Lower leg skin (tissue), 4 donors: ENCODE results near the gene SKA2. TPM values are rescaled to one million over a fixed set of nuclear protein-coding genes. Genes with fewer than 3 reads are reported as not detected.
A peak's percentile ranks its signal among the peaks of the same experiment; 100 is the strongest.
"Not testable (repeated sequence)": the region's sequence is repeated elsewhere in the genome, so short reads cannot be mapped to it uniquely, and the experiment has no call there.

Experiments used
- DNase-seq, 2 donors: peaks; one replicate each; pipeline ENCODE4 v3.0.0-alpha.2; 2019; ENCODE audit warnings: low spot score in 2 of 2
- H3K4me3 ChIP-seq: fragments of 200-600 bp; sonication (generic); 2 replicates; pipeline ENCODE4 v1.5.1; 2017; ENCODE audit warnings: mild to moderate bottlenecking, low read depth; ENCODE audit not compliant: poor library complexity, severe bottlenecking
- CTCF ChIP-seq, 3 donors: fragments of 450-650 bp; IDR thresholded peaks; one replicate each; pipeline ENCODE4 v1.5.1; 2016; ENCODE audit warnings: antibody characterized with exemption in 3 of 3, mild to moderate bottlenecking in 3 of 3, moderate library complexity in 2 of 3
- POLR2A ChIP-seq, 2 donors: fragments of 450-650 bp; IDR thresholded peaks; one replicate each; pipeline ENCODE4 v1.6.1; 2016 to 2017; ENCODE audit warnings: antibody characterized with exemption in 2 of 2, mild to moderate bottlenecking in 1 of 2, moderate library complexity in 1 of 2
- WGBS, 2 donors: methylation state at CpG; one replicate each; pipeline ENCODE4 v1.1.5; 2018; 5-methylcytosine and 5-hydroxymethylcytosine counted together
- intact Hi-C: fragments of 100-400 bp; cut with DNase I; formaldehyde crosslinking; loops from one replicate; pipeline ENCODE4 v1.15.0; 2023; ENCODE audit warnings: low total_unique reads
- total RNA-seq, 4 donors: library from RNA; depleted of rRNA; stranded (reverse); fragments of >200 nt; gene quantifications; one replicate each; pipeline ENCODE4 v1.1.0, GENCODE V29; 2016

SKA2 gene
- total RNA-seq, 4 donors from 2014 or later = 8.9 to 21.2 (median 17.8) TPM

GRCh38 chr17:59186850-59187249, 31.9 kb upstream of the SKA2 start:
- peak in 1 of 2 donors; percentile 32 for DNase-seq
- WGBS, 2 donors = 95 to 99% methylated on average over 3 of the region's 3 CpGs
- H3K4me3 ChIP-seq = no peak overlapping the region
- TF ChIP-seq CTCF (IDR thresholded peaks at IDR 0.05) (no peak), POLR2A (IDR thresholded peaks at IDR 0.05) (no peak)
- intact Hi-C loops = no loop called here

DNA sequence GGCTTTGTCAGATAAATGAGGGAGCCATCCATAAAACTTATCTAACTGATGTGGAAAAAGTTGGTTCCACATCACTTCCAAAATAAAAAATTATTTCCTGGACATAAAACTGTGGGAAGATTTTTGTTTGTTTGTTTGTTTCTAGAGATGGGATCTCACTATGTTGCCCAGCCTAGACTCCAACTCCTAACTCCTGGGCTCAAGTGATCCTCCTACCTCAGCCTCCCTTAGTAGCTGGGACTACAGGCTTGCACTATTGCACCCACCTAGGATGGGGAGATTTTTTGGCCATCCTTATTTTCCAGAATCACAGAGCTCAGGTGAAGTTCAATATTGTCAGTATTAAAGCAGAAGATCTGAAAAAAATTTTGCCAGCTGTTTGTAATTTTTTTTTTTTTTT, 31.0 kb upstream of the SKA2 start:
- no peak for DNase-seq
- intact Hi-C loops = no loop called here
- TF ChIP-seq CTCF (IDR thresholded peaks at IDR 0.05) (no peak), POLR2A (IDR thresholded peaks at IDR 0.05) (no peak)
- no peak overlapping the region for H3K4me3 ChIP-seq

DNA sequence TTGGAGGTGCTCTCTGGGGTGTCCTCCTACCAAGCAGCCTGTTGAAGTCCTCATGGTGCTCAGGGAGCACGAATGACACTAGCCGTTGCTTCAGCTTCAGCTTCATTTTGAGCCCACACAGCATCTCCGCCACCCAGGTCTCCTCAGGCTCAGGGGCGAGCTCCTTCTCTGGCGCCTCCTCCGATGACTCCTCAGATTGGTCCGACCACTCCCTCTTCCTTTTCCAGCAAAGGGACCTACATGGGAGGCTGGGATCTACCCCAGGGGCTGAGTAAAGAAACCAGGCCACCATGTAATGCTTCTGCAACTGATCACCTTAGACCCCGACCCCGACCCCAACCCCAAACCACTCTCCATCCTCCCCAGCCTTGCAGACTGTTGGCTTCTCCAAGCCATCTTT, 26.5 kb upstream of the SKA2 start:
- intact Hi-C loops = no loop called here
- no peak overlapping the region for H3K4me3 ChIP-seq
- no peak for TF ChIP-seq POLR2A (IDR thresholded peaks at IDR 0.05)
- no peak for TF ChIP-seq CTCF (IDR thresholded peaks at IDR 0.05)
- DNase-seq = peak in 1 of 2 donors; percentile 58
- WGBS, 2 donors = 96 to 97% methylated on average over 9 of the region's 9 CpGs

GRCh38 chr17:59180626-59181025, 25.6 kb upstream of the SKA2 start:
- TF ChIP-seq CTCF (IDR thresholded peaks at IDR 0.05) = no peak
- TF ChIP-seq POLR2A (IDR thresholded peaks at IDR 0.05) = no peak
- 97 to 98% methylated on average over 9 of the region's 9 CpGs for whole genome bisulfite sequencing, 2 donors
- H3K4me3 ChIP-seq = no peak overlapping the region
- DNase-seq = peak in 1 of 2 donors; percentile 82
- intact Hi-C loops = no loop called here

DNA sequence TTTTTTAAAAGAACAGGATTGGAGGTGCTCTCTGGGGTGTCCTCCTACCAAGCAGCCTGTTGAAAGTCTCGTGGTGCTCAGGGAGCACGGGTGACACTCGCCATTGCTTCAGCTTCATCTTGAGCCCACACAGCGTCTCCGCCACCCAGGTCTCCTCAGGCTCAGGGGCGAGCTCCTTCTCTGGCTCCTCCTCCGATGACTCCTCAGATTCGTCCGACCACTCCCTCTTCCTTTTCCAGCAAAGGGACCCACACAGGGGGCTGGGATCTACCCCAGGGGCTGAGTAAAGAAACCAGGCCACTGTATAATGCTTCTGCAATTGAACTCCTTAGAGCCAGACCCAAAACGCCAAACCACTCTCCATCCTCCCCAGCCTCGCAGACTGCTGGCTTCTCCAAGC, 24.6 kb upstream of the SKA2 start:
- H3K4me3 ChIP-seq, intact Hi-C loops: not testable (repeated sequence)
- DNase-seq = peak in 1 of 2 donors; percentile 75
- WGBS, 2 donors = 91 to 94% methylated on average over 11 of the region's 11 CpGs

DNA sequence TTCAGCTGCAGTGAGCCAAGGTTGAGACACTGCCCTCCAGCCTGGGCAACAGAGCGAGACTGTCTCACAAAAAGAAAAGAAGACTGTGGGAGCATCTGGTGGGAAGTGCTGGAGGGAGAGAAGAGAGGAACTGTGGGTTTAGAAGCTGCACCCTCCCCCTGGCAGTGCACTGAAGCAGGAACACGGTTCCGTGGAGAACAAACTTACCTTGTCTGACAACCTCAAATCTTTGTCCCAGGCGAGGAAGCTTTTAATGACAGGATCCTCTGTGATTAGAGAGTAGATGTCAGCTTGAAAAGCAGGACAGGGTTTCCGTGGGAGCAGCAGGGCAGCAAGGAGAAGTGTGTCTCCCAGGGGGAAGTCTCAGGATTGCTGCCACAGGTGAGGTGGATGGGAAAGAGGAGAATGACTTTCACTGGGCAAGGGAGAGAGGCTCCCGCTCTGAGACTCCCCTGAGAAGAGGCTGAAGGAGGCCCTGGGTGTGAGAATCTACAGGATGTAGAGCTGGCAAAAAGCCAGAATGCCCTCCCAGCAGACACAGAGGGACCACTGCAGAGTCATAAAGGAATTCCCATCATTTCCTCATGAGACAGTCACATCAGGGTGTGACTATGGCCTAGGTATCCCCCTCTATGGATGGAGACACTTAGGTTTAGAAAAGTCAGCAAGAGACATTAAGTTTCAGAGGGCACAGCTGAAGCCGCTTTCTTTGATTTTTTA, 23.4 kb upstream of the SKA2 start:
- DNase-seq = peak in 1 of 2 donors; percentile 63
- WGBS, 2 donors = 76 to 84% methylated on average over 7 of the region's 7 CpGs
- no peak overlapping the region for H3K4me3 ChIP-seq
- TF ChIP-seq CTCF (IDR thresholded peaks at IDR 0.05) = no peak
- no peak for TF ChIP-seq POLR2A (IDR thresholded peaks at IDR 0.05)
- intact Hi-C loops = no loop called here
